Right lobe of liver (tissue), 6 donors: ENCODE results near the gene MRPL44. TPM values are rescaled to one million over a fixed set of nuclear protein-coding genes. Genes with fewer than 3 reads are reported as not detected.
A peak's percentile ranks its signal among the peaks of the same experiment; 100 is the strongest.
"Not testable (repeated sequence)": the region's sequence is repeated elsewhere in the genome, so short reads cannot be mapped to it uniquely, and the experiment has no call there.

ENCODE experiments used
- ATAC-seq, 4 donors: fragments of 200-7000 bp; cut with Tn5 transposase; one replicate each; pipeline ENCODE4 v1.9.1; 2020; ENCODE audit warnings: mild to moderate bottlenecking in 4 of 4, moderate library complexity in 4 of 4
- DNase-seq, 3 donors: peaks; one replicate each; pipeline ENCODE4 v3.0.0-alpha.2; 2020
- H3K27ac ChIP-seq, 3 donors: fragments of 200-600 bp; one replicate each; pipeline ENCODE4 v1.8.0; 2022
- H3K27me3 ChIP-seq, 2 donors: fragments of 200-600 bp; one replicate each; pipeline ENCODE4 v1.8.0; 2022
- H3K36me3 ChIP-seq, 4 donors: fragments of 200-600 bp; sonication (generic) in 1 of 4; one replicate each; pipeline versions ENCODE4 v1.5.1 to v1.8.0; 2017 to 2022; ENCODE audit warnings: control low read depth in 1 of 4
- H3K4me1 ChIP-seq, 4 donors: fragments of 200-600 bp; sonication (generic) in 1 of 4; one replicate each; pipeline versions ENCODE4 v1.5.1 to v1.8.0; 2017 to 2022; ENCODE audit warnings: control low read depth in 1 of 4
- H3K4me3 ChIP-seq, 3 donors: fragments of 200-600 bp; one replicate each; pipeline ENCODE4 v1.8.0; 2022
- H3K9me3 ChIP-seq, 4 donors: fragments of 200-600 bp; sonication (generic) in 1 of 4; one replicate each; pipeline versions ENCODE4 v1.5.1 to v1.8.0; 2017 to 2022; ENCODE audit warnings: control low read depth in 1 of 4
- CTCF ChIP-seq, 4 donors: fragments of 200-600 bp in 3 of 4; fragments of 450-650 bp in 1 of 4; IDR thresholded peaks; one replicate each; pipeline versions ENCODE4 v1.5.1 to v1.8.0; 2016 to 2022; ENCODE audit warnings: antibody characterized with exemption in 4 of 4, mild to moderate bottlenecking in 2 of 4
- POLR2A ChIP-seq: fragments of 450-650 bp; IDR thresholded peaks from one replicate; pipeline ENCODE4 v1.6.1; 2017; ENCODE audit warnings: antibody characterized with exemption, mild to moderate bottlenecking
- WGBS: methylation state at CpG from one replicate; pipeline ENCODE4 v1.1.6; 2018; ENCODE audit warnings: low coverage, low lambda C conversion rate; ENCODE audit not compliant: insufficient coverage; ENCODE audit errors: missing lambda C conversion rate; 5-methylcytosine and 5-hydroxymethylcytosine counted together
- intact Hi-C, 2 donors: fragments of 100-400 bp; cut with DNase I; formaldehyde crosslinking; loops; one replicate each; pipeline versions ENCODE4 v1.11.2 to v1.14.1; 2022
- total RNA-seq, 6 experiments: library from RNA; depleted of rRNA in 2 of 6; stranded (reverse); fragments of >200 nt in 2 of 6; fragmentation: NEBNext Ultra II Directional in 3 of 6; extraction: Animal tissue kit (Norgen Biotek cat#: 25700) in 3 of 6; gene quantifications; one replicate each; pipeline versions ENCODE4 v1.1.0 to v1.2.4, GENCODE V29; 2016 to 2023
- donor health status: DM: no; HTN: yes; CAD: no.
- donor health status: DM: no; HTN: no; CAD: no.
- donor health status: DM: no; HTN: no; CAD: no.
- donor health status: DM: no; HTN: yes; CAD: no.
- donor health status: DM: no; HTN: yes; CAD: no.

Gene MRPL44
- total RNA-seq, 6 experiments from 2014 or later = 20.4 to 38.5 (median 23.5) TPM

- peaks cover 0 to 46% (median 16%) of the 10 kb centered on the region in 4 donors for H3K4me1 ChIP-seq
- DNase-seq (no peak), ATAC-seq (no peak)
- H3K27ac ChIP-seq = no peak overlapping the region
- intact Hi-C loops = no loop called here
- H3K27me3 ChIP-seq = no peaks in the 10 kb centered on the region
- no peaks in the 10 kb centered on the region for H3K9me3 ChIP-seq
- no peaks in the 10 kb centered on the region for H3K36me3 ChIP-seq
- TF ChIP-seq POLR2A (no peak), CTCF (IDR thresholded peaks at IDR 0.05) (no peak)
- H3K4me3 ChIP-seq = no peak overlapping the region
These were observed 21.7 kb upstream of the MRPL44 start for GRCh38 chr2:223935459-223936125.

DNA sequence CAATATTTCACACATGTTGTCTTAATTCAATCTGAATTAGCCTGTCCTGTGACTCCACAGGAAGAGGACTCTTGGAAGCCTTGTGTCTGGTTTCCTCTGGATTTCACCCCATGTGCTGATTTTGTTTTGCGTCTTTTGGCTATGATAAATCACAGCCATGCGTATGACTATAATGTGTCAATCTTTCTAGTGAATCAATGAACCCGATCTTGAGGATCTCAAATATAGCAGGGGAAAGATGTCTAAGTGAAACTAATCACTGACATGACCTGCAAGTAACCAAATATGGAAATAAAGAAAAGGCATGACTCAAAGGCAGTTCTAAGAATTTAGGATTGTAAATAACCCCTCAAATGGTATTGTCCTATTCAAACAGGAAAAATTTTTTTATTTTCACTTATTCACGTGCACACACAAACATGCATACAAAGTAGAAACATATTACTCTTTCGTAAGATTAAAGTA is 20.4 kb upstream of the MRPL44 start:
- DNase-seq (no peak), ATAC-seq (peak in 2 of 4 donors; percentile 17 to 45)
- intact Hi-C loops = no loop called here
- H3K27ac ChIP-seq = no peak overlapping the region
- 39% methylated on average over 5 of the region's 5 CpGs for WGBS
- no peaks in the 10 kb centered on the region for H3K27me3 ChIP-seq
- H3K4me3 ChIP-seq = no peak overlapping the region
- TF ChIP-seq CTCF (IDR thresholded peaks at IDR 0.05) = no peak
- no peaks in the 10 kb centered on the region for H3K9me3 ChIP-seq
- peaks cover 0 to 34% (median 10%) of the 10 kb centered on the region in 4 donors for H3K4me1 ChIP-seq
- H3K36me3 ChIP-seq = no peaks in the 10 kb centered on the region

- H3K9me3 ChIP-seq = no peaks in the 10 kb centered on the region
- TF ChIP-seq POLR2A (no peak), CTCF (IDR thresholded peaks at IDR 0.05) (no peak)
- 0% methylated on average over 1 of the region's 1 CpG for WGBS
- no peak overlapping the region for H3K27ac ChIP-seq
- ATAC-seq (no peak), DNase-seq (no peak)
- no peaks in the 10 kb centered on the region for H3K36me3 ChIP-seq
- peaks cover 0 to 32% (median 10%) of the 10 kb centered on the region in 4 donors for H3K4me1 ChIP-seq
- intact Hi-C loops = no loop called here
- H3K27me3 ChIP-seq = no peaks in the 10 kb centered on the region
- H3K4me3 ChIP-seq = no peak overlapping the region
These were observed 19.7 kb upstream of the MRPL44 start for GRCh38 chr2:223937535-223937934.

DNA sequence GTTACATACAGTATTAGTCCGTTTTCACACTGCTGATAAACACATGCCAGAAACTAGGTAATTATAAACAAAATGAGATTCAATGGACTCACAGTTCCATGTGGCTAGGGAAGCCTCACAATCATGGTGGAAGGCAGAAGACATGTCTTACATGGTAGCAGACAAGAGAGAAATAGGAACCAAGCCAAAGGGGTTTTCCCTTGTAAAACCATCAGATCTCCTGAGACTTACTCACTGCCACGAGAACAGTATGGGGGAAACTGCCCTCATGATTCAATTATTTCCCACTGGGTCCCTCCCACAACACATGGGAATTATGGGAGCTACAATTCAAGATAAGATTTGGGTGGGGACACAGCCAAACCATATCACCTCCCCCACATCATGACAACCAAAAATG is 17.8 kb upstream of the MRPL44 start:
- ATAC-seq, H3K27me3 ChIP-seq, H3K36me3 ChIP-seq, H3K9me3 ChIP-seq, intact Hi-C loops, H3K4me3 ChIP-seq, DNase-seq, H3K27ac ChIP-seq: not testable (repeated sequence)
- H3K4me1 ChIP-seq = peaks cover 0 to 31% (median 5%) of the 10 kb centered on the region in 4 donors
- WGBS = 37% methylated on average over 2 of the region's 2 CpGs

GRCh38 chr2:223941579-223942277 is 15.5 kb upstream of the MRPL44 start:
- ATAC-seq (peak in 1 of 4 donors; percentile 28), DNase-seq (no peak)
- no peaks in the 10 kb centered on the region for H3K27me3 ChIP-seq
- peaks cover 0 to 19% (median 1%) of the 10 kb centered on the region in 4 donors for H3K4me1 ChIP-seq
- no peaks in the 10 kb centered on the region for H3K9me3 ChIP-seq
- no peaks in the 10 kb centered on the region for H3K36me3 ChIP-seq
- H3K27ac ChIP-seq = no peak overlapping the region
- no peak for TF ChIP-seq POLR2A
- TF ChIP-seq CTCF (IDR thresholded peaks at IDR 0.05) = no peak
- intact Hi-C loops = no loop called here
- 34% methylated on average over 11 of the region's 12 CpGs for WGBS
- H3K4me3 ChIP-seq = no peak overlapping the region
